ENCODE measurements around the gene CITED4.

Gene CITED4

DNA sequence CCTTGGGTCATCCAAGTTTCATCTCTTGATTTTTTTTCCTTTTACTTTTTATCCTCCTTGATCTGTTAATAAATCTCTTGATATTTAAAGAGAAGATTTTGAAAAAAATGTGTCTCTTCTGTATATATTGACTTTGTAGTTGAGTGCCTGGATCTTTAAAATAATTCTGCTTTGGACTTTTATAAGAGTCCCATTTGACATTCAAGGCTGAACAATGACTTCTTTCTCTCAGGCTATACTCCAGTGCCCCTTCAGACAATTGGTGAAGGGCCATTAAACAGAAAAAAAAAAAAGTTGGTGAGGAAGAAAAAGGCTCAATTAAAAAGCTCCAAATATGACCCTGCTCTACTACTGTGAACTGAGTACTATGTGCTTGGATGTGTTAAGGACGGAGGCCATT lies 40.9 kb upstream of the CITED4 start:
- TF ChIP-seq, protein P1, sequence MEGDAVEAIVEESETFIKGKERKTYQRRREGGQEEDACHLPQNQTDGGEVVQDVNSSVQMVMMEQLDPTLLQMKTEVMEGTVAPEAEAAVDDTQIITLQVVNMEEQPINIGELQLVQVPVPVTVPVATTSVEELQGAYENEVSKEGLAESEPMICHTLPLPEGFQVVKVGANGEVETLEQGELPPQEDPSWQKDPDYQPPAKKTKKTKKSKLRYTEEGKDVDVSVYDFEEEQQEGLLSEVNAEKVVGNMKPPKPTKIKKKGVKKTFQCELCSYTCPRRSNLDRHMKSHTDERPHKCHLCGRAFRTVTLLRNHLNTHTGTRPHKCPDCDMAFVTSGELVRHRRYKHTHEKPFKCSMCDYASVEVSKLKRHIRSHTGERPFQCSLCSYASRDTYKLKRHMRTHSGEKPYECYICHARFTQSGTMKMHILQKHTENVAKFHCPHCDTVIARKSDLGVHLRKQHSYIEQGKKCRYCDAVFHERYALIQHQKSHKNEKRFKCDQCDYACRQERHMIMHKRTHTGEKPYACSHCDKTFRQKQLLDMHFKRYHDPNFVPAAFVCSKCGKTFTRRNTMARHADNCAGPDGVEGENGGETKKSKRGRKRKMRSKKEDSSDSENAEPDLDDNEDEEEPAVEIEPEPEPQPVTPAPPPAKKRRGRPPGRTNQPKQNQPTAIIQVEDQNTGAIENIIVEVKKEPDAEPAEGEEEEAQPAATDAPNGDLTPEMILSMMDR (IDR thresholded peaks at IDR 0.05) = no peak

DNA sequence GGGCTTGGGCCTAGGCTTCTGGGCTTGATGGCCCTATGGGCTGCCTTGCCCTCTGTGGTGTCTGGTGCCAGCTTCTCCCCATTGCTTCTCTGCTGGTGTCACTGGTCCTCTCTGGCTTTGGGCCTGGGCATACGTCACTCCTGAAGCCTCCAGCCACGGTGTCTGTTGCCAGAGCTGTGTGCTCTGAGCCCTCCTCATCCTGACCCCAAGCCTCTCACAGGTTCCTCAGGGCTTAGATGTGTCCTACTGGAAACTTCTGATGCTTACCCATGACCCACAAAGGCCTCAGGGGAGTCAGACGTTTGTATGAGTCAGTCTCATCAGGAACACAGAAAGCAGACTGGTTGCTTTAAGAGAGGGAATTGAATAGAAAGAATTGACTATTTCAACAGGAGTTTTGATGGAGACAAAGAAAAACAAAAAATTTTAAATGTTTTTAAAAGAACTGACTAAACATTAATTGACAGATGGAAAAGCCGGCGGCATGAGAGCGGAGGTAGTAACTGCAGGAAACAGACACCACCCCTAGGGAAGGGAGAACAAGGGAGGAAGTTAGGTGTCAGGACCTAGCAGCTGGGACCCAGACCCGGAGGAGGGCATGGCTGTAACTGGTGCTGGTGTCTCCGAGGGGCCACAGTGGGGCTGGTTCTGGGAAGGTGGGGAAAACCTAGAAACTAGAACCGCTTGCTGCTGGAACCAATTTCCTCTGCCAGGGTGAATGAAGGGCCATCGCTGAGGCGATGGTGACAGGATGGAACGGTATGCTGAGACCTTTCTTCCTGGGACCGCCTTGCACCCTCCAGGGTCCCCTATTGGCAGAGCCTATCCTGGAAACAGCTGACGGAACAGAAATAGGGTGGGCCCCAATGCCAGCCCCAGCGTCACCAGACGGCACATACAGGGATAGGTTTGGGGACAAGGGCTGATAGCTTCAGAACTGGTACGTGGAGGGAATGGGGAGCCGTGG lies 40.0 kb upstream of the CITED4 start:
- TF ChIP-seq, protein P1 (IDR thresholded peaks at IDR 0.05) = no peak

DNA sequence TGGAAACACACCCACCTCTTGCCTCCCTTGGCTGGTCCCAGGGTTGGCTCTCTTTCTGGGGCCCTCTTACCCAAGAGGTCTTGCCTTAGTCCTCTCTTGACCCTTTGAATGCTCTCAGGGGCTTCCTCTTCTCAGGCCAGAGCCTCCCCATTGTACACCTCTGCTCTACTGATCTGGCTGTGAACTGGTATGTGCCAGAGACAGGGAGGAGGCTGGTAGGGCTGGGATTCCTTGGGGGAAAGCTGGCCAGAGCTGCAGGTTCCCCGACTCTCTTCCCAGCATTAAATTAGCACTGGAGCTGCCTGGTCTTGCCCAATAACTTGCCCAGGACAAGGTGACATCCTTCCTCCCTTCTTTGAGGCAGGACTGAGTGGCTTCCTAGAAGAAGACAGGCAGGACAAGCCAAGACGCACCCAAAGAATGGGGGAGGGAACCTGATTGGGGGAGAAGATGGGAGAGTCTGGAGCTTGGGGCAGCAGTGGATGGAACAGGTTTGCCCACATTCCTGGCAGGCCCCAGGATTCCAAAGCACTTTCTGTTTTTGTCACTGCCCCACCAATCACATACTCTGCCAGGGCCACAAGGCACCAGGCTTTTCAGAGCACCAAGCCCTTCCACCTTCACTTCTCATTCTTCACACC lies 37.2 kb upstream of the CITED4 start:
- TF ChIP-seq, protein P1 (IDR thresholded peaks at IDR 0.05) = no peak

DNA sequence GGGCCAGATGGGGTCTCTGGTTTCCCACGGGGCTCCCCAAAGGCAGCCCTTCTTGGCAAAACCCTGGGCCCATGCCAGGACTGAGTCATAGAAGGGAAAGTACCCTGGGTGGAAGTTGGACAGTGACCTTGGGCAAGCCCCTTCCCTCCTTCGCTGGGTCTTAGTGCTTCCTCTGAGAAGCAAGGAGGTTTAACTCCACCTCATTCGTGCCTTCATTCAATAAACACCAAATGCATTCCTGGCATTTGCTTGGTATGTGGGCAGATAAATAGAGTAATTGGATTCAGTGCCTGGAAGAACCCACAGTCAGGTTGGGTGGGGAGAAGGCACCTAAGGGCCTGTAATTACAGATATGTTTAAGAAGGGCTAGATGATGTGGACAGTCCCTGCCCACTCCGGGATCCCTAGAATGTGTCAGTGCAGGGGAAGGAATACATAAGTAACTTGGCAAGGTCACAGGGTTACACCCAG lies 36.3 kb upstream of the CITED4 start:
- TF ChIP-seq, protein P1 (IDR thresholded peaks at IDR 0.05) = no peak

DNA sequence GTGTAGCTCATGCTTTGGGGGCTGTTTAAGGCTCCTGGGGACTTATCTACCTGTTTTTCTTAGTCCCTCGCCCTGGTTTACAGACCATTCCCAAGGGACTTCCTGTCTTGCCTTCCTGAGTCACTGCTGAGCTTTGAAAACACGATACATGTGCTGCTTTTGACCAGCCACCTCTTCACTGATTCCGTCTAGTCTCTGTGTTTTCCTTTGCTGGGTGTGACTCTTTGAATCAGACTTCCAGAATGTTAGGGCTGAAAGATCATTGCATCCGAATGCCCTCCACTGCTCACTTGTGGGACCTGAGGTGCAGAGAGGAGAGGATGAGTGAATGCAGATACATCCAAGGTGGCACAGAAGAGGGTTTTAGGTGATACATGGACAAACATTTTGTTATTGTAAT lies 35.4 kb upstream of the CITED4 start:
- TF ChIP-seq, protein P1 (IDR thresholded peaks at IDR 0.05) = no peak

DNA sequence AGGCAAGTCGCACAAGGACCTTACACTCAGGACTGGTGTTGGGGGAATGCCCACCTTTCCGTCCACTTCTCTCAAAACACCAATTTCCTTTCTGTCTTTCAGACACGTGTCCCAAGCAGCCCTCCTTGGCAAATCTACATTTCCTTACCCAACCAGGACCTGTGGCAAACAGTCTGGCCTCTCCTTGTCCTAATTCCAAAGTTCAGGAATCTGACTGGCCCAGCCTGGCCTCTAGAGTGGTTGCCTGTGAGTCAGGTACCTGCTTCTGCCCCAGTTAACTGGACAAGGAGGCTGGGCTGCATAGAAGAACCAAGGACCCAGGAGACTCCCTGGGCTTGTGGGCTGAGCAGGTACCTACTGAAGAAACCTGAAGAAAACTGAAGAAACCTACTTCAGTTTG lies 34.3 kb upstream of the CITED4 start:
- TF ChIP-seq, protein P1 (IDR thresholded peaks at IDR 0.05) = no peak

DNA sequence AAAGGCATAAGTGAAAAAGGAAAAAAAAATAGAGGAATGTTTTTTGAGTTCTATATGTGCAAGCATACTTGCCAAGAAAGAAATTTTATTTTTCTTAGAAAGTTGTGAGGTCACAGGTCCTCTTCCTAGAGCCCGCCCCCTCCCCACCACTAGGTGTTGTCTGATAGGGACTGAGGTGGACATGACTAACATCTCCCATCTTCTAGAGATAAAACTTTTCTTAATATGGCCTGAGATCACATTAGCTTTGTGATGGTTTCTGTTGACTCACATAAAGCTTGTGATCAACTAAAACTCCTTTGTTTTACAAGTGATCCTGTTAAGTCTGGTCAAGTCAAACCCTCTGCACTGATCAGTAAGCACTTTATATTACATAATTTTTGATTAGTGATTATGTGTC lies 33.4 kb upstream of the CITED4 start:
- TF ChIP-seq, protein P1 (IDR thresholded peaks at IDR 0.05) = no peak

Measured in LNCAP (cell line).